KMS-11 (cell line): ENCODE results near the gene NR2F1-AS1.

Experiments
- H2AFZ ChIP-seq: fragments of 200-600 bp; sonication (generic); 2 replicates; pipeline ENCODE4 v1.6.1; 2016; ENCODE audit warnings: antibody characterized with exemption, mixed run types, low read depth
- H3K27ac ChIP-seq: fragments of 200-600 bp; sonication (generic); 2 replicates; pipeline ENCODE4 v1.6.1; 2016; ENCODE audit warnings: mild to moderate bottlenecking, mixed run types
- H3K27me3 ChIP-seq: fragments of 200-600 bp; sonication (generic); 2 replicates; pipeline ENCODE4 v1.6.1; 2017; ENCODE audit warnings: mild to moderate bottlenecking, low read depth, mixed run types, moderate library complexity; ENCODE audit not compliant: insufficient read depth
- H3K36me3 ChIP-seq: fragments of 200-600 bp; sonication (generic); 2 replicates; pipeline ENCODE4 v1.6.1; 2017; ENCODE audit warnings: mild to moderate bottlenecking, mixed run types; ENCODE audit not compliant: insufficient read depth
- H3K4me1 ChIP-seq: fragments of 200-600 bp; sonication (generic); 2 replicates; pipeline ENCODE4 v1.6.1; 2016; ENCODE audit warnings: mild to moderate bottlenecking, low read depth, mixed run types; ENCODE audit not compliant: poor library complexity, severe bottlenecking
- H3K4me2 ChIP-seq: fragments of 200-600 bp; sonication (generic); 2 replicates; pipeline ENCODE4 v1.7.0; 2016; ENCODE audit warnings: mild to moderate bottlenecking, mixed run types
- H3K4me3 ChIP-seq: fragments of 200-600 bp; sonication (generic); IDR thresholded peaks from 2 replicates; pipeline ENCODE4 v1.6.1; 2017; ENCODE audit warnings: low read depth, low read length, mixed read lengths; ENCODE audit not compliant: insufficient read depth
- H3K79me2 ChIP-seq: fragments of 200-600 bp; sonication (generic); 2 replicates; pipeline ENCODE4 v1.6.1; 2016; ENCODE audit warnings: low read depth, mixed run types; ENCODE audit not compliant: insufficient read depth
- H3K9ac ChIP-seq: fragments of 200-600 bp; sonication (generic); 2 replicates; pipeline ENCODE4 v1.6.1; 2016; ENCODE audit warnings: mild to moderate bottlenecking, mixed run types
- H4K20me1 ChIP-seq: fragments of 200-600 bp; sonication (generic); 2 replicates; pipeline ENCODE4 v1.6.1; 2016; ENCODE audit warnings: mild to moderate bottlenecking, mixed run types; ENCODE audit not compliant: insufficient read depth
- CTCF ChIP-seq: fragments of 200-600 bp; sonication (generic); conservative IDR thresholded peaks from 2 replicates; pipeline ENCODE4 v1.6.1; 2017; ENCODE audit warnings: low read depth, mild to moderate bottlenecking, antibody characterized with exemption, low read length, moderate library complexity, mixed read lengths

The NR2F1-AS1 gene

GRCh38 chr5:93608855-93609254 lies 27.8 kb upstream of the NR2F1-AS1 start:
- Histone ChIP-seq H3K4me3 (no peak overlapping the region), H3K9ac (no peak overlapping the region), H3K4me1 (peaks cover 7% of the 10 kb centered on the region), H3K27ac (no peak overlapping the region), H4K20me1 (no peaks in the 10 kb centered on the region), H3K27me3 (no peaks in the 10 kb centered on the region), H2AFZ (no peak overlapping the region), H3K36me3 (no peaks in the 10 kb centered on the region), H3K4me2 (peak overlapping the region; percentile 55; the same call in 1 of the 2 replicates), H3K79me2 (no peaks in the 10 kb centered on the region)
- no peak for TF ChIP-seq CTCF

- no peak overlapping the region for H3K27ac ChIP-seq
- peak overlapping the region; percentile 80; the same call in 1 of the 2 replicates for H2AFZ ChIP-seq
These were observed 26.6 kb upstream of the NR2F1-AS1 start for GRCh38 chr5:93607367-93608258.

DNA sequence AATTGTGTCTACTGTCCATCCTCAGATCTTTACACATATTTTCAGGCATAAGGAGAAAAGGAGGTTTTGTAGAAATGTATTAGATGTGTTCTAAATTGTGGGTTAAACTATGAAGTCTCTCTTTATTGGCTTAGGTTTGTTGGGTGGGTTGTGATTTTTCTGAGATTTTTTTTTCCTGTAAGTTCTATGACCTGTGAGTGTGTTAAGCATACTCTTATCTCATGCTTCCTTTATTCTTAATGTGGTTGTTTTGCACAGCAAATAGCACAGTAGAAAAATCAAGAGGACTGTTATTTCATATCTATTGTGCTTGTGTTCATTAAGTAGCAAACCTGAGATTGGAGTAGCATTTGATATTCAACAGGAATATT lies 25.3 kb upstream of the NR2F1-AS1 start:
- no peak overlapping the region for H3K9ac ChIP-seq

More at GRCh38 chr5:93607367-93608258, 26.6 kb upstream of the NR2F1-AS1 start:
- peak; percentile 70 for TF ChIP-seq CTCF
- Histone ChIP-seq H3K4me3 (no peak overlapping the region), H3K4me2 (peak overlapping the region; percentile 55), H3K79me2 (no peaks in the 10 kb centered on the region), H3K27me3 (no peaks in the 10 kb centered on the region), H3K36me3 (no peaks in the 10 kb centered on the region), H3K9ac (peak overlapping the region; percentile 32; the same call in 1 of the 2 replicates), H4K20me1 (no peaks in the 10 kb centered on the region), H3K4me1 (peaks cover 7% of the 10 kb centered on the region)

More for the DNA sequence above, 25.3 kb upstream of the NR2F1-AS1 start:
- Histone ChIP-seq H3K4me1 (peaks cover 7% of the 10 kb centered on the region), H3K79me2 (no peaks in the 10 kb centered on the region), H2AFZ (no peak overlapping the region), H3K27me3 (no peaks in the 10 kb centered on the region), H3K36me3 (no peaks in the 10 kb centered on the region), H3K27ac (no peak overlapping the region), H3K4me3 (no peak overlapping the region), H3K4me2 (no peak overlapping the region), H4K20me1 (no peaks in the 10 kb centered on the region)
- no peak for TF ChIP-seq CTCF
